SK-N-SH treated with all-trans-retinoic acid at 6 μM for 48 hours (cell line): ENCODE data around the gene AP2A2.

Source experiments
- BACH2 ChIP-seq: fragments of 250-450 bp; sonication (Bioruptor Pico); IDR thresholded peaks from 2 replicates; pipeline ENCODE4 v1.9.0; 2021; ENCODE audit warnings: mild to moderate bottlenecking, borderline replicate concordance
- CREB5 ChIP-seq: fragments of 250-450 bp; sonication (Bioruptor Pico); IDR thresholded peaks from 2 replicates; pipeline ENCODE4 v1.5.1; 2020; ENCODE audit warnings: low read depth, mild to moderate bottlenecking, moderate library complexity
- PATZ1 ChIP-seq: fragments of 250-450 bp; sonication (Bioruptor Pico); IDR thresholded peaks from 2 replicates; pipeline ENCODE4 v1.8.0; 2020; ENCODE audit warnings: mild to moderate bottlenecking, moderate library complexity, borderline replicate concordance
- ZFP3 ChIP-seq: fragments of 250-450 bp; sonication (Bioruptor Pico); IDR thresholded peaks from 2 replicates; pipeline ENCODE4 v1.5.0; 2020; ENCODE audit warnings: mild to moderate bottlenecking, moderate library complexity
- ZNF565 ChIP-seq: fragments of 450-650 bp; formaldehyde crosslinking; conservative IDR thresholded peaks from 2 replicates; pipeline ENCODE4 v1.5.0; 2020; ENCODE audit warnings: low read depth, mild to moderate bottlenecking, moderate library complexity

- TF ChIP-seq PATZ1 (no peak), ZFP3 (CRISPR knock-in tag) (no peak), BACH2 (CRISPR knock-in tag) (no peak), ZNF565 (CRISPR knock-in tag) (no peak), CREB5 (CRISPR knock-in tag) (no peak)
Measured at GRCh38 chr11:954392-955153, 28.9 kb downstream of the AP2A2 start.
